Pulmonary artery endothelial cell (primary cell): ENCODE data around the gene WRAP53. TPM values are rescaled to one million over a fixed set of nuclear protein-coding genes. Genes with fewer than 3 reads are reported as not detected.

Experiments
- DNase-seq: peaks from one replicate; pipeline ENCODE4 v3.0.0-alpha.2; 2011; ENCODE audit warnings: low read depth, low spot score
- total RNA-seq: library from RNA; depleted of rRNA; stranded (reverse); fragments of >200 nt; gene quantifications from 2 replicates; pipeline ENCODE4 v1.2.3, GENCODE V29; 2014

WRAP53 gene
- total RNA-seq, 1 donor from 2014 or later: 9.6 TPM

DNA sequence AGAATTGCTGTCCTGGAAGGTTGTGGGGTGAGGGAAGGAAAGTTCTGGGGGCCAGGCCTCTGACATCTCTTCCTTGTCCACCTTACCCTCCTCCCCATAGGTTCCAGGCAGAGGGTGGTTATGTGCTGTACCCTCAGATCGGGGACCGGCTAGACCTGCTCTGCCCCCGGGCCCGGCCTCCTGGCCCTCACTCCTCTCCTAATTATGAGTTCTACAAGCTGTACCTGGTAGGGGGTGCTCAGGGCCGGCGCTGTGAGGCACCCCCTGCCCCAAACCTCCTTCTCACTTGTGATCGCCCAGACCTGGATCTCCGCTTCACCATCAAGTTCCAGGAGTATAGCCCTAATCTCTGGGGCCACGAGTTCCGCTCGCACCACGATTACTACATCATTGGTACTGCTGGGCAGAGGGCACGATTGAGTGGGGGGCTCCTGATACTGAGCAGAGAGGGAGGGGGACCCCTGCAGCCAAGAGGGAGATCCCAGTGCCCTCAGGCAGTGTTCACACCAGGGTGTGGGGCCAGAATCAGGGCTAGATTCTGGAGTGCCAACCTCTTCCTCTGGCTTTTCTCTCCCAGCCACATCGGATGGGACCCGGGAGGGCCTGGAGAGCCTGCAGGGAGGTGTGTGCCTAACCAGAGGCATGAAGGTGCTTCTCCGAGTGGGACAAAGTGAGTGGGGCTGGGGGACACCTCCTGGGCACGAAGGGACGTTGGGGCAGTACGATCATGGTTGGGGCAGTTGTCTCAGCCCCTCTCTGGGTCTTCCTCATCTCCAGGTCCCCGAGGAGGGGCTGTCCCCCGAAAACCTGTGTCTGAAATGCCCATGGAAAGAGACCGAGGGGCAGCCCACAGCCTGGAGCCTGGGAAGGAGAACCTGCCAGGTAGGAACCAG lies 19.8 kb downstream of the WRAP53 start:
- no peak for DNase-seq

DNA sequence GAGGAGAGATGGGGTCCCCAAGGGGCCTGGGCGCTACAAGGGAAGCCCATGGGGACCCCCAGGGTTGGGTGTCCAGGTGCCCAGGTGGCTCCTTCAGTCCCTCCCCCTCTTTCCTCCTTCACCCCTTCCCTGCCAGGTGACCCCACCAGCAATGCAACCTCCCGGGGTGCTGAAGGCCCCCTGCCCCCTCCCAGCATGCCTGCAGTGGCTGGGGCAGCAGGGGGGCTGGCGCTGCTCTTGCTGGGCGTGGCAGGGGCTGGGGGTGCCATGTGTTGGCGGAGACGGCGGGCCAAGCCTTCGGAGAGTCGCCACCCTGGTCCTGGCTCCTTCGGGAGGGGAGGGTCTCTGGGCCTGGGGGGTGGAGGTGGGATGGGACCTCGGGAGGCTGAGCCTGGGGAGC lies 20.8 kb downstream of the WRAP53 start:
- no peak for DNase-seq

DNA sequence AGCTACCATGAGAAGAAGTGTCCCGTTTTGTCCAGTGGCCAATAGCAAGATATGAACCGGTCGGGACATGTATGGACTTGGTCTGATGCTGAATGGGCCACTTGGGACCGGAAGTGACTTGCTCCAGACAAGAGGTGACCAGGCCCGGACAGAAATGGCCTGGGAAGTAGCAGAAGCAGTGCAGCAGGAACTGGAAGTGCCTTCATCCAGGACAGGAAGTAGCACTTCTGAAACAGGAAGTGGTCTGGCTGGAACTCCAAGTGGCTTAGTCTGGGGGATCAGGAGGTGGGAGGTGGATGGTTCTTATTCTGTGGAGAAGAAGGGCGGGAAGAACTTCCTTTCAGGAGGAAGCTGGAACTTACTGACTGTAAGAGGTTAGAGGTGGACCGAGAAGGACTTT lies 22.0 kb downstream of the WRAP53 start:
- DNase-seq: no peak

DNA sequence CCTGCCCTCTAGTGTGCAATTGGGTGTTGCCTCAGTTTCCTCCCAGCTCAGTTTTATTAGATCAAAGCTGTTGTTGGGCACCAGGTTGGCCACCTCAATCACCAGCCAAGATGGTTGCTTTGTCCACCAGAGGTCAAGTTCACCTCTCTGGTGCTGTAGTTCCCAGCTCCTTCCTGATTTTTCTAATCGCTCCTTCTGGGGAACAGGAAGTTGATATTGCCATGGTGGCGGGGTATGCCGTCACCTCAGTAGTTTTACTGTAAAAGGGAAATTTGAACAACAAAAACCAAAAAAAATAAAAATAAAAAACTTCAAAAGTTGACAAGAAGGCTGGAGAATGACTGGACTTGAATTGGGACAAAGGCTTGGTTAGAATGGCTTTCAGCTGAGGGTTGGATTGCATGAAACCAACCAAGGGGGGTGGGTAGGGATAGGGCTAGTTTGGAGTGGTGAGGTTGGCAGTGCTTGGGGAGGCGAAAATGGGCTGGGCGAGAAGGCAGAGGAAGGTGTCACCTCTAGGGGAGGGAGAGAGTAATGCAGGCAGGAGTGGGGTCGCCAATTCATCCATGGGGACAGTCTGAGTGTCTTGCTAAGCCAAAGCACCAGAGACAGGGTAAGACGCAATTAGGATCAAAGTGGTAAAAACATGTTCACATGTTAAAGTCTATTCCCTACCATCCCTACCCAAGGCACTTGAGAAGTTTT lies 22.9 kb downstream of the WRAP53 start:
- DNase-seq: no peak

DNA sequence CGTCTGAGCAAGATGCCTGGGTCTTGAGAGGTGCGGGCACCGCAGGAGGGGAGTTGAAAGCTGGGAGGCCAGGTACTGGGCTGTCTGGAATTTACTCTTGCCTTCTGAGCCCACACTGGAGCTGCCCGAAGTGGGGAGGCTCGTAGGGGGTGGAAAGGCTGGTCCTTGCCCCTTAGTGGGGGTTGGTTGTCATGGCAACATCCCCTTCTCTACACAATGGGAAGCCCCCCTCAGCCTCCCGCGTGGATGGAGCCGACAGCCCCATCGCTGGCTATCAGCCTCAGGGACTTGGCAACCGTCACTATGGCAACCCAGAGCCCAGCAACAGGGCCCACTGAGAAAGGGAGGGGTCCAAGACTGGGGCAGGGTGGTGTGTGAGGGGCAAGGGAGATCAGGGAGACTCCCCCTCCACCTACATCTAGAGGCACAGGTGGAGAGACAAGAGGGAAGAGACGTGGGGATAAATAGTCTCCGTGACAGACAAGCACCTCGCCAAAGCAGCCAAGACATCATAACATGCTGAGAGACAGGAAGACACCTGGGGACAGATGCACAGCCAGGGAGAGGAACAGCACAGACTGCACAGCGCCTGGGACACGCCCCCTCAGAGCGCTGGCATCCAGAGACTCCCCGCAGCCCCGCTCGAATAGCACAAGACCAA lies 24.0 kb downstream of the WRAP53 start:
- DNase-seq: no peak

DNA sequence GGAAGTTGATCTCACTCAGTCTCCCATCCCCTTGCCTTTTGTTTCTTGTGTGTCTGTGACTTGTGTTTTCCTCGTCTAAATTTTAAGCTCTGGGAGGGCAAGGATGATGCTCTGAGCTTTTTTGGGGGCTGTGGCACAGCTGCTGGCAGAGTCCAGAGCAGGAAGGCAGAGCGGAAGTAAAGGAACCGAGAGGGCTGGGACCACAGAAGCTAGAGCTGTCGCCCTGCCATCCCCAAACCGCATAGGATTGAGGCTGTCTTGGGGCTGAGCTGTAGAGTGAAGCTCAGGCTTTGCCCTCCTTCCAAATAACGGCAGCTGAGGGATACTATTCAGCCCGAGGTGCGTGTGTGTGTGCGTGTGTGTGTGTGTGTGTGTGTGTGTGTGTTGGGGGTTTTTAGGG lies 25.5 kb downstream of the WRAP53 start:
- no peak for DNase-seq

DNA sequence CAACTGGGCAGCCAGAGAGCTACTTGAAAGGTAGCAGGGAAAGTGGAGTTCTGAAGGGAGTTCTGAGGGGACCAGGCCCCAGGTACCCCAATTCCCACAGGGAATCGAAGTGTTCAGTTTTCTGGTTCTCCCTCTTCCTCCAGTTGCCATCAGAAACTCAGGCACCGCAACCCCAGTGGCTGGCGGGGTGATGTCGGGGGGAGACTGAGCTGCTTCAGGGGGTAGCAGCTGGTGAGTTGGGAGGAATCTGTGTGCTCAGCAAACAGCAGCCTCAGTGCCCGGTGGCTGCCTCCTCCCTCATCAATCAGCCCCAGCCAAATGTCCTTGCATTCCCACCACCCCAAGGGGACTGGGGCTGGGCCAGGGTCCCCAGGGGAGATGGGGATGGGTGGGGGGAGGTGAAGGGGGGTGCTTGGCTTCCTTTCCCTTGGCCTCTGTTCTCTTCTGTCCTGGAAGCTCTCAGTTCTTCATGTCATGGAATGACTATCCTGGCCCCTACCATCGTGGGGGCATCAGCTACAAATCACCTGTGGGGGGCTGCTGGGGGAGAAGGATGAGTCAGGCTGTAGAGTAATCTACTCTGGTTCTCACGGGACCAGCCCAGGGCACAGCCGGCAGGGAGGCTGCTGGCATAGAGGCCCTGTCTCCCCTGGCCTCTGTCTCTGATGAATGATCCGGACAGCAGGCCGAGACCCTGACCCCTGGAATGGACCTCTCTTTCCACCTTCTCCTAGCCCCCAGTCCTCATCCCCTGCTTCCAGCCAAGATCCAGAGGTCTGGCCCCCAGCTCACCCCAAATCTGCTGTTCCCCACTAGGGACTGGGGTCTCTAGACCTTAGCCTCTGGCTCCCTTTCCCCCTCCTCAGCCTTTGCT lies 26.7 kb downstream of the WRAP53 start:
- DNase-seq: no peak

DNA sequence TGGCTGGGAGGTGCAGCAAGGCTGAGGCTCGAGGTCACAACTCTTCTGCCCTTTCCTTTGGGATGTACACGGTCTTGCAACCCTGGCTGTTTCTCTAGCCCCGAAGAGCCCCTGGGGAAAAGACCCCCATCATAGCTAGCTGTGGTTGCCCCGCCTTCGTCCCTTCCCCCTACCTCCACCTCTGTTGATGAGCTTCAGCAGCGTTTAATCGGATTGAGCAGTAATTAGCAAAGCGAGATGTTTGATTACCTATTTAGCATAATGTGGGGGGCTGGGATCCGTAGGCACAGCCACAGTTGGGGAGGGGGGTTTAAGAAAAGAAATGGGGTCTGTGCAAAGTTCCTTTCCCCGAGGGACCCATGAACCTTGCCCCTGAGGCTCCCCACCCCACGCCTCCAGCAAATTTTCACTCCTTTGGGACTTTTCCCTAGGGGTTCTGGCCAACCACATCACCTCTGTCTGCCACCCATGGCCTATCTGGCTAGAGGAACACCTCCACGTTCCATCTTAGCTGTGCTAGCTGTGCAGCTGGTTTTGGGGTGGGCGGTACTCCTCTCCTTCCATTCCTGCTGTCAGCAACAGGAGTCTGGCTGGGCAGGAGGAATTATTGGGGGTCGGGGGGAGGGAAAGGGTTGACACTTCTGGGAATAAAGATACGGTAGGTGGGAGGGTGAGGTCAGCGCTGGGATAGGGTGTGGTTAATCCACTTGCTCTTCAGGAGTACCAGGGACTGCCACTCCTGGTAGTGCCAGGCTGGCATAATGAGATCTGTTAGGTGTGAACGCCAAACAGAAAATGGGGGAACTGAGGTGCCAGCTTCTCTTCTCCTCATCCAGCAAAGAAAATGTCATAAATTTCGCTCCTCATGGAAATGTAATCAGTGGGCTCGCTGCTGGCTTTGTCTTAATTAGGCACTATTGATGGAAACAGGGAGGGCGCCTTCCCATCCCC lies 27.9 kb downstream of the WRAP53 start:
- DNase-seq: no peak

DNA sequence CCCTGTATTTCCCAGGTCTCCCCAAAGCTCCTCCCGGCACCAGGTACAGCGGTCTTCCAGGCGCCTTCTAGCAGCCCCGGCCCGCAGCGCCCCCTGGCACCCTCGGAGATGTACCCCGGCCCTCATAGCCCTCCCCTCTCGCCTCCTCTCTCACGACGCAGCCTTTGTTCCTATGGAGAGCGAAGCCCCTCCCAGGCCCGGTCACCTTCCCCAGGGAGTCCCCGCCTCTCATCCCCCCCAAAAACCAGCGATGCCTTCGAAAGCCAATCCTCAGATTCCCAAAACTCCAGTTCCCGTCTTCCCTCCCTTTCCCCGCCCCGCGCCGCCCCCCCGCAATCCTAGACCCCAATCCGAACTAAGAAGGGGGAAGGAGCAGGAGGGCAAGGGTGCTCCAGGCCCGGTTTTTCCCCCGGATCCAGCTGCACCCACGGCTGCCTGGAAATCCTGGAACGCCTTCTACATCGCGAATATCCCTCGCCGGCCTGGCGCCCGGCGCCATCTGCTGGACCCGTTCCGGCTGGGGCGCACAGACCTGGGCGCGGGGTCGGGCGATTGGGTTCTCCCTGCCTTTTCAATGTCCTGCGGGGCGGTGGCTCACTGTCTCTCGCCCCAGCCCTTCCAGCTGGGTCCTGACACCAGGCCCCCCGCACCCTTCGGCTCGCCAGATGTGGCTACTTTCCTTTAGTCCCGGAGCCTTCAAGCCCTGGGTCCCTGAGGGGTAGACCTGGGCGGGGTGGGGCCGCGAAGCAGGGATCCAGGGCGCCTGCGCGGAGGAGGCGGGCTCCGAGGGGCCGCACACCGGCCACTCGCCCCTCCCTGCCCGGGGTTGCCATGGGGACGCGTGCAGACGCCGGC lies 28.9 kb downstream of the WRAP53 start, which contains the start of gene DNAH2:
DNAH2 (plus strand) TSS at position 844 of the 855 bp plus-strand sequence. CDS start 1,991 bp downstream, outside the sequence.
- DNase-seq: peak; percentile 78

DNA sequence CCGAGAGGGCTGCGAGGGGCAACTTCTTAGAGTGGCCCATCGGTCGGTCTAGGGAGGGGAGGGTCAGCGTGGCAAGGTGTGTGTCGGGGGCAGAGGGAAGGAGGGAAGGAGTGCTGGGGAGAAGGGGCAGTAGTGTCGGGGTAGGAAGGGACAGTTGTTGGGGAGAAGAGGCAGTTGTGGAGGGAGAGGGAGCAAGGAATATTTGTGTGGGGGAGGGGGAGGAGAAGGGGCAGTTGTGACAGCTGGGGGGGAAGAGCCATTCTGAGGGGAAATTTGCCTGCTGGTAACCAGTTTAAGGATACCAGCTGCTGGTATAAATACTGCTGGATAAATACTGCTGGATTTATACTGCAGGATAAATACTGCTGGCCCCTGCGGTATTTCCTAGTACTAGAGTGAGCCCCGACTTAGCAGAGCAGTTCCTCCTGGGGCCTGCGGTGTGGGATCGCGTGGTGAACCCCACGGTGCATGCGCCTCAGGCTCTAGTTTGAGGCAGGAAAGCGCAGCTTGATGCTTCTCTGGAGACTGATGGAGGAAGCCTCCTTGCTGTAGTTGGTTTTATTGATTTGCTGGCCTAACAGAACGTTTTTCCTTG lies 29.6 kb downstream of the WRAP53 start:
- DNase-seq: no peak

DNA sequence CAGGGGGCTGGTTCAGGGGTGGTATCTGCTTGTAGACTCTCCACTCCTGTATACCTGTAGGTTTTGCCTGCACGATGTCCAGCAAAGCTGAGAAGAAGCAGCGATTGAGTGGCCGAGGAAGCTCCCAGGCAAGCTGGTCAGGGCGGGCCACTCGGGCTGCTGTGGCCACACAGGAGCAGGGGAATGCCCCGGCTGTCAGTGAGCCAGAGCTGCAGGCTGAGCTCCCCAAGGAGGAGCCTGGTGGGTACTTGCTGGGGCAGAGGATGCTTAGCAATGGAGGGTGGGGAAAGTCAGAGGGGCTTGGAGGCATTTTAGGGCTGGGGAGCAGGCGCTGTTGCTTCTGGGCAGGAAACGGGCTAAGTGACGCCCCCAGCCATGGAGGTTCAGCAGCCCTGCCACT lies 31.4 kb downstream of the WRAP53 start:
- DNase-seq: no peak

DNA sequence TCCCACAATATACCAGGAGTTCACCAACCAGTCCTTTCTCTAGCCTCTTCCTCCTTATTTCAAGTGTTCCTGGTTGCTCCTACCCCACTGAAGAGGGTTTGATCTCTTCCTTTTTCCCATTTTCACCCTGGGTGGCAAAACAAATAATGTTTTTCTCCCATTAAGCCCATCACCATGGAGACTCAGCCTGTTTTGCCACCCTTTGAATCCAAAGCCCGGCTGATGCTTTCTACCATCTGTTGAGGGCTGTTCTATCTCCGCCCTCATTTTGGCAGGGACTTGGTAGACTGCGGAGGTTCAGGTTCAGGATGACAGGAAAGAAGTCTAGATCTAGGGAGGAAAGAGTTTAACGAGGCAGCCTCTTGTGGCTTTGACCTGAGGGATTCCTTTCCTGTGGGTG lies 31.8 kb downstream of the WRAP53 start:
- no peak for DNase-seq

DNA sequence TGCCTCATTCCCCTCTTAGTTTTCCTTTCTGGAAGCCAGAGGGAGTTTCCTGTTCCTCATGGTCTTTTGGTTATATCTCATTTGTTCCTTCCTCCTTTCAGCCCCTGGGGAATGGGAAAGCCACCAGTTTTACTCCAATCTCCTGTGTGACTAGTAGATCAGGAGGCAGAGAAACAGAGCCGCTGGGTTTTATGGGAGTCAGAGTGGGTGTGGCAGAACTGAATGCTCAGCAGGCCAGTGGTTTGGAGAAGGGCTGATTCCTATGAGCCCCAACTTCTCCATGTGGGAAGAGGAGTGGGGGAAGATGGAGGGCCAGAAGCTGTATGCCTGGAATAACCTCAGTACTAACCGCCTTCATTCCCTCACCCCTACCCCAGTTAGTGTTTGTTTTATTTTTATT lies 33.3 kb downstream of the WRAP53 start:
- no peak for DNase-seq

DNA sequence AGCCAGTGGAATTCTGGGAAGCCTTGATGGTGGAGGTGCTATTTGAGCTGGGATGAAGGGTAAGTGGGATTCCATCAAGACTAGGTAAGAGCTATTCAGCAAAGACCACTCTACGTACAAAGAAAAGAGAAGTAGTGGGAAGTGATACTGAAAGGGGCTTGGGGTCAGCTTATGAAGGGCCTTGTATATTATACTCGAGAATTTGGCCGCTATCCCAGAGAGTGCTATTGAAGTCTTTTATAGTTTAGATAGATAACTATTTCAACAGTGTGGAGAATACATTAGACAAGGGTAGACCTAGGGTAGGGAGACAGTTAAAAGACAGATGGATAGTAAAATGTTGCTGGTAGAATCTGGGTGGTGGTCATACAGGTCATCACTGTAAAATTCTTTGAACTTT lies 39.6 kb downstream of the WRAP53 start:
- DNase-seq: no peak

DNA sequence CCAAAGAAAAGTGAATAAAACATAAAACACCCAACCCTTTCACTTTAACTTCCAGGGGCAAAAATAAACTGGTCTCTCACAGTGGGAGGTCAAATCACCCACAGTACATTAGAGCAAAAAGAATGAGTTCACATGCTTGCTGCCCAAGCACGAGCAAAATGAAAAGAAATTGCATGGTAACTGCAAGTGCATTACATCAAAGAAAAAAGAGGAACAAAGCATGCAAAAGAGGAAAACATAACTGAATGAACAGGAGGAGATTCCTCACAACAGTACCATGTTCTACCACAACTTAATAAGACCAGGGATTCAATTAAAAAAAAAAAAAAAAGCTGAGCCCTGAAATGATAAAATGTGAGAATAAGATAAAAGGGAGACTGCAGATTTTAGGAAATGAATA lies 41.5 kb downstream of the WRAP53 start:
- DNase-seq: no peak

DNA sequence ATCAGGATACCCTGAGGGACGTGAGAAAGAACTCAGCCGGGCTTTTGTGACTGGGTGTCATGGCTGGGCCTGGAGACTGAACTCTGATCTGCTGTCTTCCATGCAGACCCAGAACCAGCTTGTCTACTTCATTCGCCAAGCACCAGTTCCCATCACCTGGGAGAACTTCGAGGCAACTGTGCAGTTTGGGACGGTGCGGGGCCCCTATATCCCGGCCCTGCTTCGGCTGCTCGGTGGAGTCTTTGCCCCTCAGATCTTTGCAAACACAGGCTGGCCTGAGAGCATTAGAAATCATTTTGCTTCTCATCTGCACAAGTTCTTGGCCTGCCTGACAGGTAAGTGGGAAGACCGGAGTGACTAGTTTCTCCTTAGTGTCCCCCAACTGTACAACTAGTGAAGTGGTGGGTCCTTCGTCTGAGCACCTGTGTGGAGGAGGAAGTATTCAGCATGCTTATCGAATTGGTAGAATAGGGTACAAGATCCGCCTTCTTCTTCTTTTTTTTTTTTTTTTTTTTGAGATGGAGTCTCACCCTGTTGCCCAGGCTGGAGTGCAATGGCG lies 44.8 kb downstream of the WRAP53 start:
- no peak for DNase-seq

DNA sequence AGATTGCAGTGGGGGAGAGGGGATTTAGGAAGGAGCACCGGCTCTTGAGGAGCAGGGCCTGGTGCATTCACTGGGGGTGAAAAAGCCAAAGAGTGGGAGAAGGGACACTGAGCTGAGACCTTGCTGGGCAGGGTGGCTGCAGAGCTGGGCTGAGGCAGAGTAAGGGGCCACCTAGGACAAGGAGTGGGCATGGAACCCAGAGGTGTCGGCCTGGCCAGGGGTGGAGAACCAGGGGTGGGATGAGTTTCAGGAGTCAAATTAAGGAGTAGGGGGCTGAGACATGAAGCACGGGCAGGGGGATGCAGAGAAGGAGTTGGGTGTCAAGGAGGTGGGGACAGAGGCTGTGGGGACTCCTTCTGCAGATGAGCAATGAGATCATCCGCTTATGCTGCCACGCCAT lies 49.3 kb downstream of the WRAP53 start:
- DNase-seq: no peak

DNA sequence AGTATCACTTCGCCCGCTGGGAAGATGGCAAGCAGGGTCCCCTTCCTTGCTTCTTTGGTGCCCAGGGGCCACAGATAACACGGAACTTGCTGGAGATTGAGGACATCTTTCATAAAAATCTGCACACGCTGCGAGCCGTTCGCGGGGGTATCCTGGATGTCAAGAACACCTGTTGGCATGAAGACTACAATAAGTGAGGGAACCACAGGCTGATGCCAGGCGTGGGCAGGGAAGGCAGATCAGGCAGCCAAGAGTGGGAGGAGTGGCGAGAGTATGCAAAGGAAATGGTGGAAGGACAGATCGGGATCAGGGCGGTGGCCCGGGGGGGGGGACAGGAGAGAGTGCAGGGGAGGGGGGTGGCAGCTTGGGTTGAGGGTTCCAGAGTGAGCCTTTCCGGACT lies 51.5 kb downstream of the WRAP53 start:
- no peak for DNase-seq
